NCI-H1105 (cell line): Measurements from ENCODE around the gene NUP214.
"Not testable (repeated sequence)": the region's sequence is repeated elsewhere in the genome, so short reads cannot be mapped to it uniquely, and the experiment has no call there.

ENCODE experiments used
- DNase-seq: peaks from one replicate; lab custom pipeline; 2025; lab: John Stamatoyannopoulos, UW

NUP214 gene

DNA sequence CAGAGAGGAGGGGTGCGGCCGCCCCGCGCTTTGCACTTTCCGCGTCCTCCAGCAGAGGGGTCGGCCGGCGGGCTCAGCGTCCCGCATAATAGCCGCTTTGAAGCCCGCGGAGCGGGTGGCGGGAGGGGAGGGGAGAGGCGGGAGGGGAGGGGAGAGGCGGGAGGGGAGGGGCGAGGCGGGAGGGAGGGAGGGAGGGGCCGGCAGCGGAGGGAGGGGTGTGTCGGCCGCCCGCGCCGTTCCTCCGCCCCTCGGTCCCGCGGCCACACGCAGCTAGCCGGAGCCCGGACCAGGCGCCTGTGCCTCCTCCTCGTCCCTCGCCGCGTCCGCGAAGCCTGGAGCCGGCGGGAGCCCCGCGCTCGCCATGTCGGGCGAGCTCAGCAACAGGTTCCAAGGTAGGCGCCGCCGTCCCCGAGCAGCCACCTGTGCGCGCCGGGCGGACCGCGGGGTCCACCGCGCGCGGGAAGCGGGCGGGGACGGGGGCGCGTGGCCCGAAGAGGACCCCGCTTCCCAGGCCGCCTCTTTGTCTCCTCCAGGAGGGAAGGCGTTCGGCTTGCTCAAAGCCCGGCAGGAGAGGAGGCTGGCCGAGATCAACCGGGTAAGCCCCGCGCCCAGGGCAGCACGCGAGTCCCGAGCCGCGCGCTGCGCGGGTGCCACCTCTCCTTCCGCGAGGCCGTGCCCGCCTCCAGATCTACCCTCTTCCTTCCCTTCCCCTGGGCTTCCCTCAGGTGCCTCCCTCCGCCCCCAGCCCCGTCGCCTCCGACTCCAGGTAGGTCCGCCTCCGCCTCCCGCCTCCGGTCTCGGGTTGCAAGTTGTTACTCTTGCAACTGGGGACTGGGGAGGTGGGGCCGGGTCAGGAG lies 28.9 kb upstream of the NUP214 start, which contains the start of gene AIF1L:
Gene AIF1L (plus strand): TSS at position 263 of the 857 bp plus-strand sequence. CDS start 99 bp downstream, at position 362.
- DNase-seq: peak; percentile 49

DNA sequence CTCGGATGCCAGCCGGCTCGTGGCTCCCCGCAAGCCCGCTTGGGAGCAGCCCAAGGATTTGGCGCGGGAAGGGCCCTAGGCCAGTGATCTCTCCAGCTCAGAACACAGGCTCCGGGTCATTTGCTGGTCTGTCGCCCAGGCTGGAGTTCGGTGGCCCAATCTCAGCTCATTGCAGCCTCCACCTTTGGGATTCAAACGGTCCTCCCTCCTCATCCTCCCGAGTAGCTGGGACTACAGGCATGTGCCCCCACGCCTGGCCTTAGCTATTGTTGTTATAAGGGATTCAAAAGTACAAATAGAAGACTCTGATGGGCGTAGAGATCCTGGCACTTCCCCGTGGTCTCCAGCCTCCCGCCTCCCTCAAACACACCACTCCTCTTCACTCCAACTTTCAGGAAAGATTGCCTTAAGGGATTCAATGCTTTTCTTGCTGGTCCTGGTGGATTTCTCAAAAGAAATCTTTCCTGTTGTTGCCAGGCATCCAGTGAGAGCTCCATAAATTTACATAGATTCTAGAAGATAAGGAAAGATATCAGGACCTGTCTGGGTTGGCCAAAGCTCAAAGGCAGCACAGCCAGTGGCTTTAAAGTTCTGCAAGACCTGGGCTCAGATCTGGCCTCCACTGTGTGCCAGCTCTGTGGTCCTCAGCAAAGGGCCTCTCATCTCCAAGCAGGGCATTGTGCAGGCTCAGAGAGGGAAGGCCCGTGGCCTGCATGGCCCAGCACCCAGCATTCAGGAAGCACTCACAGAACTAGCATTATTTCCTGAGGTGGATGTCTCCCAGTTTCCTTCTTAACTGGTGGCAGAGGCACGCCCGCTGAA lies 28.0 kb upstream of the NUP214 start:
- no peak for DNase-seq

DNA sequence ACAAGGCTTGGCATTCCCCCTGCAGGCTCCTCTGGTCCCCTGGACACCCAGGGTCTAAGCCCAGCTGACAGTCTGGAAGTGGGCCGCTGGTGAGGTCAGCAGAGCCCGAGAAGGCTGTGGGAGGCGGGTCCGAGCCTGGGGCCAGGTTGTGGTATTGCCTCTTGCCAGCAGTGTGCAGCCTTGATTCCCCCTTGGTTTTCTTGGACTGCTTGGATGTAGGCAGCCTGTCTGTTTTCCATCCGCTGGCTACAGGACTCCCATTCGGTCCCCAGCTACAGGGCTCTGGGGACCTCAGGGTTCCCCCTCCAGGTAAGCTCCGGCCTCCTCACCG lies 27.5 kb upstream of the NUP214 start:
- DNase-seq: no peak

DNA sequence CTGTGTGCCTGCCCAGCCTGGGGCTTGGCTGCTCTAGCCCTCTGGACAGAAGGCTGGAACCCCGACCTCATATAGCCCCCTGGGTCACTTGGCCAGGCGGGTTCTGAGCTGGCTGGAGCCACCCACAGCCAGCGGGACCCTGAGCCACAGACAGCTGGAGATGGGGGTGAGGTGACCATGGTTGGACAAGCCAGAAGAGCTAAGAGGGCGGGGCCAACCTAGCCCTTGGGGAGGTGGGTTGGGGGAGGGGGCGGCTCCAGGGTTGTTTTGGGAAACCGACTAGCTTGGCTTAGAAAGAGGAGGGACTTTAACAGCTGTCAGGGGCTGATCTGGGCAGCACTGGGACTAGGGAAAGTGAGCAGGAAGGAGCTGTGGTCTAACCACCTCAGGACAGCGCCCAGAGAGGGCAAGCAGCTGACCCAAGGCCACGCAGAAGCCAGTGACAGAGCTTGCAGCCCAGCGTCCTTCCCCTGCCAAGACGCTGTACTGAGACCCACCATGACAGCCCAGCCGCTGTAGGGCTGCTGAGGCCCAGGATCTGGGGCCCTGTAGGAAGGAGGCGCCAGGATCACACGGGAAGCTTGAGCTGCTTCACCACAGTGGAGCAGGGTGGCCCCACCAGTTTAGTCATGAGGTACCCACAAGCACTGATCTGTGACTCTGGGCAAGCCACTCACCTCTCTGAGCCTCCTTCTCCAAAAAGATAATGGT lies 26.8 kb upstream of the NUP214 start:
- no peak for DNase-seq

DNA sequence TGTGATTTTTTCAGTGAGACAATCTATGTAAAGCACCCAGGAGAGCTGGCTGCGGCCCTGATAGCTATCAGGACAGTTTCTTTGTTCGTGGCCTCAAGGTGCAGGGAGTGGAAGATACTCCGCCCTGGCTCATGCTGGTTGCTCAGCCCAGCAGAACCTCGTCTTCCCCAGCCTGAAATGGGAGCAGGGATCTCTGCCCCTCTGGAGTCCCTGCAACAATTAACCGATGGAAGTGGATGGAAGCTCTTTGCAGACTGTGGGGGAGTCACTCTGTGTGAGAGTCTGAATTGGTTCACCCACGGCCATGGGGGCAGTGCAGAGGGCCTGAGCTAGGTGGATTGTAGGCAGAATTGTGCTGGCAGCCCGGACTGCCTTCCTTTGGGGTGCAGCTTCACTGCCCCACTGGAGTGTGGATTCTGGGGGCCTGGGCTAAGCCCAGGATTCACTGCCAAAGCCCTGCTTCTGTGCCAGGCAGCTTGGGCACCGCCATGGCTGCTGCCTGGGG lies 26.2 kb upstream of the NUP214 start:
- no peak for DNase-seq

- not testable (repeated sequence) for DNase-seq
These were observed 25.5 kb upstream of the NUP214 start for GRCh38 chr9:131099845-131100244.

DNA sequence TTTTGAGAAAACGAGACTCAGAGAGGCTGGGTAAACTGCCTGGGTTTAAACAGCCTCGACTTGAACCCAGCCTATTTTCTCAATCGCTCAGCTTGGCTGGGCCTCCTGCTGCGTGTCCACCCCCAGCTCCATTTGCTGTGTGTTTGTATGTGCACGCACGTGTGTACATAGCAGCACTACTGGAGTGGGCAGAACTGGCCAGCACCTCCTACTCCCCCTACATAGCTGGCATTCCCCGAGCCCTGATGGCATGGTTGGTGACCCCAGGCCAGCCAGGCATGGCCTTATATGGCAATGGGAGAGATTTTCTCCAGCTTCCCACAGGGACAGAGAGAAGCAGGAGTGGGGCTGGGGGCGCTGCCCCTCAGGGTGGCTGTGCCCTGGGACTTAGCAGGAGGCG lies 24.9 kb upstream of the NUP214 start:
- DNase-seq: no peak

- no peak for DNase-seq
These were observed 24.0 kb upstream of the NUP214 start for GRCh38 chr9:131101207-131101964.

- DNase-seq: no peak
These were observed 22.4 kb upstream of the NUP214 start for GRCh38 chr9:131103024-131103423.

GRCh38 chr9:131103535-131103934 lies 21.9 kb upstream of the NUP214 start:
- no peak for DNase-seq

DNA sequence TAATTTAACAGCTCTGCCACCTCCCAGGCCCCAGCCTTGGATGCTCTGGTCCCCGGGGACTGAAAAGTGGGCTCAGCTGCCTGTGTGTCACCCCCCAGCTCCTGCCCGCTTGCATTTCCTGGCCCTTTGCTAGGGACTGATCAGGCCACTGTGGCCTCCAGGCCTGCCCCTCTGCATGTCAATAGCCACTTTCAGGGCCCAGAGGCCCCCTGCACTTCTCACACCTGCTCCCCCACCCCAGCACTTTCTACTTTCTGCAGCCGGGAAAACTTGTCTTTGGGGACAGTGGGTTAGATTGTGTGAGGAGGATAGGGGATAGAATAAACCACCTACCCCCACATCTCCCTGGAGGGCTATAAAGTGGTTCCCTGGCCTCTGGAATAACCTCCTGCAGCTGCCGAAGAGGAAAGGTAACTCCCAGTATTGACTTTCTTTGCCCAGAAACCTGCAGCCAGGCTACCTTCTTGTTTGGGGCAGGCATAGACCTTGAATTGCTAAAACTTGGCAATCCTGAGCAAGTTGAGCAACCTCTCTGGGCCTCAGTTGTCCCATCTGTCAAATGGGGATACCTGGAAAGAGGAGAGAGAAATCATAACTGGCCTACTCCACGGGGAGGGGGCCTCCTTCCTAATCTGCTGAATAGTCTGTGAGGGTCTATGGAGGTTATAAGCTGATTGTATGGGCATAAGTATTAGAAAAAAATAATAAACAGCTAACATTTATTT lies 21.2 kb upstream of the NUP214 start:
- DNase-seq: no peak

GRCh38 chr9:131105952-131106351 lies 19.4 kb upstream of the NUP214 start:
- DNase-seq: no peak

DNA sequence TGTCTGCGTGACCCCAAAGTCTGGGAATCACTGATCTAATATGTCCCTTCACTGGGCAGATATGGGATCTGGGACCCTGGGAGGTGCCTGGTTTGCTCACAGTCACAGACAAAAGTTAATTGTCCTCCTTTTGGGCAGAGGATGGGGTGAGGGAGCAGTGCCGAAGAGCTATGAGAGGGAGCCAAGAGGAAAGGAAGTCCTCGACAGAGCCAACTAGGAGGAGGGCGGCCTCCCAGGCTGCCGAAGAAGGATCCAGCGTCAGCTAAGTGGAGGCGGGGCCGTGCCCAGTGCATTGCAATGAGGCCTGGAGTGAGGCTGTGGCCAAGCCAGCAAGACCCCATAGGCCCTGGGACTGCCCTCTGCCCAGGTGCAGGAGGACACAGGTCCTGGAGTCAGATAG lies 17.6 kb upstream of the NUP214 start:
- DNase-seq: no peak

DNA sequence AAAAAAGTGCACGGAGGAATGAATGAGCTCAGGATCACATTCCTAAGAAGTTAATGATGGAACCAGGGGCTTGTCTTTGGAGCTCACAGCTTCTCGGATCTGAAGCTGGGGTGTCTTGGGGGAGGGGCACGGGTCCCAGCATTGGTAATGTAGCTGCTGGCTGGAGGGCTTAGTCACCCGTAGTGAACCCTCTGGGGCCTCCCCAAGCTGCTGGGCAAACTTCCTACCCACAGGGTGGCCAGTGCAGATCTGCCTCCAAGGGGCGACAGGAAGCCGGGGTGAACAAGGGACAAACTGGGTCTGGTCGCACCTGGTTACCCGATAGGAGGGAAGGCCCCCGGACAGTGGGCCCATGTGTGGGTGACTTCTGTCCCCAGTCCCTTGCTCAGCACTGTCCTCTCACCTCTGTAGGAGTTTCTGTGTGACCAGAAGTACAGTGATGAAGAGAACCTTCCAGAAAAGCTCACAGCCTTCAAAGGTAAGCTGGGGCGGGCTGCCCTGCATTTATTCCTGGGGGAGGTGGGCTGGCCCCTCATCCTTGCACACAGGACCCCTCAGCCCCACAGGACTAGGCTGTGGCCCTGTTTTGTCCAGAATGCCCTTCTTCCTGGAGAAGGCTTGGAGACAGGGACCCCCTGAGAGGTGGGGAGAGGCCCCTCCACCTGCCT lies 14.1 kb upstream of the NUP214 start:
- DNase-seq: no peak

- DNase-seq: no peak
These were observed 13.5 kb upstream of the NUP214 start for GRCh38 chr9:131111854-131112311.

GRCh38 chr9:131112374-131113154 lies 12.8 kb upstream of the NUP214 start:
- no peak for DNase-seq

- DNase-seq: no peak
These were observed 11.7 kb upstream of the NUP214 start for GRCh38 chr9:131113655-131114054.

DNA sequence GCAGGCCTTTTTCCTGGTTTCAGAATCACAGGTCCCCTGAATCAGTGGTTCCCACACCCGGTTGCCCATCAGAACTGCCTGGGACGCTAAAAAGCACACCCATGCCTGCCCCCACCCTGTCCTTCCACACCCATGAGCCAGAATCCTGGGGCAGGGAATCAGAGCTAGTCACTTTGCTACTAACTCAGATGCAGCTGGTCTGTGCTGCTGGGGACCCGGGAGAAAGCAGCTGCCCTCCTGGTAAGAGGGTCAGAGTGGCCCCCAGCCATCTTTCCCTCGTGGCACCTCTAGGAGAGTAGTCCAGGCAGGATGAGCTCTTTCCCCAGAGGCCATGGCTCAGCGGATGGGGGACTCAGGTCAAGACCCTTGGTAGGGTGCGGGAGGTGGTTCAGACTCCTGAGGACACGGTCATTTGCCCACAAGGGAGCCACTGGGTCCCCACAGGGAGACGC lies 11.3 kb upstream of the NUP214 start:
- no peak for DNase-seq

- DNase-seq: not testable (repeated sequence)
These were observed 10.0 kb upstream of the NUP214 start for GRCh38 chr9:131115360-131115742.
